Psoas muscle (tissue), 8 donors: ENCODE data around the gene OR6C76. TPM values are rescaled to one million over a fixed set of nuclear protein-coding genes. Genes with fewer than 3 reads are reported as not detected.

Experiments used
- ATAC-seq, 4 donors: fragments of 200-7000 bp; cut with Tn5 transposase; one replicate each; pipeline ENCODE4 v1.9.1; 2020; ENCODE audit warnings: moderate library complexity in 3 of 4, mild to moderate bottlenecking in 2 of 4
- DNase-seq, 2 donors: peaks; one replicate each; pipeline ENCODE4 v3.0.0-alpha.2; 2020
- H3K27ac ChIP-seq: fragments of 200-600 bp; one replicate; pipeline ENCODE4 v1.8.0; 2022
- H3K27me3 ChIP-seq, 3 donors: fragments of 200-600 bp in 1 of 3; one replicate each; pipeline versions ENCODE4 v1.6.1 to v1.8.0; 2013 to 2022; ENCODE audit warnings: low read length in 2 of 3, mild to moderate bottlenecking in 2 of 3, moderate library complexity in 1 of 3; ENCODE audit not compliant: insufficient read depth in 3 of 3
- H3K36me3 ChIP-seq, 2 donors: fragments of 200-600 bp in 1 of 2; one replicate each; pipeline versions ENCODE4 v1.6.1 to v1.8.0; 2013 to 2022; ENCODE audit warnings: low read depth in 1 of 2, mild to moderate bottlenecking in 1 of 2, moderate library complexity in 1 of 2; ENCODE audit not compliant: insufficient read depth in 1 of 2
- H3K4me1 ChIP-seq: fragments of 200-600 bp; one replicate; pipeline ENCODE4 v1.8.0; 2022
- H3K4me3 ChIP-seq: fragments of 200-600 bp; one replicate; pipeline ENCODE4 v1.8.0; 2022; ENCODE audit warnings: mild to moderate bottlenecking
- H3K9me3 ChIP-seq: fragments of 200-600 bp; one replicate; pipeline ENCODE4 v1.8.0; 2022
- CTCF ChIP-seq: fragments of 200-600 bp; IDR thresholded peaks from one replicate; pipeline ENCODE4 v1.8.0; 2022; ENCODE audit warnings: antibody characterized with exemption
- WGBS, 3 donors: extraction: QIAGEN DNeasy Blood & Tissue Kit; methylation state at CpG; one replicate each; pipeline versions ENCODE4 v1.1.6 to v1.1.7; 2013; 5-methylcytosine and 5-hydroxymethylcytosine counted together
- intact Hi-C, 2 donors: fragments of 100-400 bp; cut with DNase I; formaldehyde crosslinking; loops; one replicate each; pipeline versions ENCODE4 v1.11.0 to v1.14.2; 2022
- long read RNA-seq, 2 donors: library from polyadenylated mRNA; unstranded; transcript quantifications; one replicate each; pipeline ENCODE4 v2.0.0, GENCODE V29; 2021
- polyA plus RNA-seq, 3 donors: library from polyadenylated mRNA; stranded (reverse); fragments of 200-250 nt; gene quantifications; one replicate each; pipeline ENCODE4 v1.2.3, GENCODE V29; 2013
- total RNA-seq, 4 donors: library from RNA; stranded (reverse); fragmentation: NEBNext Ultra II Directional in 2 of 4; extraction: Animal tissue kit (Norgen Biotek cat#: 25700) in 2 of 4; gene quantifications; one replicate each; pipeline versions ENCODE4 v1.2.1 to v1.2.4, GENCODE V29; 2021 to 2023
- donor health status: healthy with polysubstance abuse.
- donor health status: DM: no; HTN: no; CAD: no; lungs with moderate emphysema.
- donor health status: Bipolar disorder and iron deficiency.
- donor health status: healthy.
- donor health status: DM: yes; HTN: yes; CAD: no.
- donor health status: DM: no; HTN: no; CAD: no.
- donor health status: DM: no; HTN: no; CAD: no.
- donor health status: DM: yes; HTN: yes; CAD: no.

OR6C76 gene
- total RNA-seq (not detected), polyA plus RNA-seq (not detected)
- long read RNA-seq, donor 1: 0 reads
- long read RNA-seq, donor 2: 0 reads

GRCh38 chr12:55425954-55426353 lies at the start of gene OR6C76:
TSS of gene OR6C76 (plus strand) at chr12:55426254. CDS start at chr12:55426254, 0 bp downstream.
- Histone ChIP-seq H3K9me3 (no peaks in the 10 kb centered on the region), H3K36me3 (no peaks in the 10 kb centered on the region), H3K27me3 (no peaks in the 10 kb centered on the region), H3K4me3 (no peak within 1 kb of the TSS), H3K27ac (no peak within 1 kb of the TSS), H3K4me1 (no peaks in the 10 kb centered on the region)
- TF ChIP-seq CTCF: no peak
- DNase-seq (no peak), ATAC-seq (no peak)
- intact Hi-C loops: no loop called here
- WGBS, 3 donors: 86 to 94% (median 89%) methylated on average over 4 of the region's 4 CpGs

GRCh38 chr12:55385891-55386290 lies 40.2 kb upstream of the OR6C76 start:
- ATAC-seq (no peak), DNase-seq (no peak)
- no peak overlapping the region for H3K27ac ChIP-seq
- no peaks in the 10 kb centered on the region for H3K4me1 ChIP-seq
- TF ChIP-seq CTCF: no peak
- H3K4me3 ChIP-seq: no peak overlapping the region
- intact Hi-C loops: no loop called here
- no peaks in the 10 kb centered on the region for H3K36me3 ChIP-seq
- H3K9me3 ChIP-seq: no peaks in the 10 kb centered on the region
- no peaks in the 10 kb centered on the region for H3K27me3 ChIP-seq

GRCh38 chr12:55392032-55392795 lies 33.8 kb upstream of the OR6C76 start:
- no peaks in the 10 kb centered on the region for H3K4me1 ChIP-seq
- no peaks in the 10 kb centered on the region for H3K9me3 ChIP-seq
- intact Hi-C loops: no loop called here
- DNase-seq: no peak
- H3K4me3 ChIP-seq: no peak overlapping the region
- TF ChIP-seq CTCF: no peak
- no peak overlapping the region for H3K27ac ChIP-seq
- H3K36me3 ChIP-seq: no peaks in the 10 kb centered on the region
- WGBS, 3 donors: 81 to 85% (median 84%) methylated on average over 23 of the region's 23 CpGs
- no peak for ATAC-seq
- H3K27me3 ChIP-seq: no peaks in the 10 kb centered on the region

GRCh38 chr12:55396326-55396725 lies 29.7 kb upstream of the OR6C76 start:
- intact Hi-C loops: no loop called here
- Histone ChIP-seq H3K4me3 (no peak overlapping the region), H3K9me3 (no peaks in the 10 kb centered on the region), H3K36me3 (no peaks in the 10 kb centered on the region), H3K27me3 (no peaks in the 10 kb centered on the region), H3K27ac (no peak overlapping the region), H3K4me1 (no peaks in the 10 kb centered on the region)
- no peak for ATAC-seq
- 63 to 78% (median 76%) methylated on average over 1 of the region's 1 CpG for WGBS, 3 donors
- DNase-seq: no peak
- no peak for TF ChIP-seq CTCF

GRCh38 chr12:55400229-55400628 lies 25.8 kb upstream of the OR6C76 start, which contains the start of gene OR6C65:
TSS of gene OR6C65 (plus strand) at chr12:55400529. CDS start at chr12:55400529, 0 bp downstream.
- ATAC-seq: no peak
- no peak within 1 kb of the TSS for H3K4me3 ChIP-seq
- no peak within 1 kb of the TSS for H3K27ac ChIP-seq
- DNase-seq: no peak
- no peaks in the 10 kb centered on the region for H3K9me3 ChIP-seq
- 89 to 92% (median 91%) methylated on average over 1 of the region's 1 CpG for WGBS, 3 donors
- H3K36me3 ChIP-seq: no peaks in the 10 kb centered on the region
- TF ChIP-seq CTCF: no peak
- H3K27me3 ChIP-seq: no peaks in the 10 kb centered on the region
- no peaks in the 10 kb centered on the region for H3K4me1 ChIP-seq
- intact Hi-C loops: no loop called here
